Osteoblast (primary cell): Measurements from ENCODE around the gene ZNF521. TPM values are rescaled to one million over a fixed set of nuclear protein-coding genes. Genes with fewer than 3 reads are reported as not detected.
A peak's percentile ranks its signal among the peaks of the same experiment; 100 is the strongest.
"Not testable (repeated sequence)": the region's sequence is repeated elsewhere in the genome, so short reads cannot be mapped to it uniquely, and the experiment has no call there.

Experiments
- DNase-seq: peaks from one replicate; pipeline ENCODE4 v3.0.0; 2011; ENCODE audit warnings: low spot score, mixed read lengths; ENCODE audit not compliant: insufficient read length; ENCODE audit errors: missing footprints
- H2AFZ ChIP-seq: 2 replicates; pipeline ENCODE4 v1.6.0; 2011; ENCODE audit warnings: mild to moderate bottlenecking, low read length
- H3K27ac ChIP-seq: 2 replicates; pipeline ENCODE4 v1.5.1; 2011; ENCODE audit warnings: mild to moderate bottlenecking, low read depth, low read length, moderate library complexity
- H3K27me3 ChIP-seq: 2 replicates; pipeline ENCODE4 v1.6.0; 2012; ENCODE audit warnings: mild to moderate bottlenecking, control low read depth, inconsistent platforms, low read length, moderate library complexity; ENCODE audit not compliant: insufficient read depth
- H3K36me3 ChIP-seq: 2 replicates; pipeline ENCODE4 v1.5.1; 2011; ENCODE audit warnings: mild to moderate bottlenecking, low read length, control low read depth, moderate library complexity; ENCODE audit not compliant: insufficient read depth
- H3K4me1 ChIP-seq: 2 replicates; pipeline ENCODE4 v1.5.1; 2011; ENCODE audit warnings: mild to moderate bottlenecking, low read length, control low read depth, moderate library complexity; ENCODE audit not compliant: insufficient read depth
- H3K4me2 ChIP-seq: 2 replicates; pipeline ENCODE4 v1.6.0; 2011; ENCODE audit warnings: mild to moderate bottlenecking, low read length; ENCODE audit not compliant: insufficient read depth
- H3K4me3 ChIP-seq: fragments of 200-600 bp; sonication (generic); 3 replicates; pipeline ENCODE4 v1.5.1; 2012; ENCODE audit warnings: mild to moderate bottlenecking, low read length, inconsistent platforms; ENCODE audit not compliant: insufficient read depth
- H3K79me2 ChIP-seq: 2 replicates; pipeline ENCODE4 v1.6.0; 2012; ENCODE audit warnings: mild to moderate bottlenecking, low read length, control low read depth, inconsistent platforms; ENCODE audit not compliant: insufficient read depth
- H3K9me3 ChIP-seq: 2 replicates; pipeline ENCODE4 v1.5.1; 2011; ENCODE audit warnings: low read depth, low read length, control low read depth
- H4K20me1 ChIP-seq: 2 replicates; pipeline ENCODE4 v1.6.0; 2012; ENCODE audit warnings: mild to moderate bottlenecking, low read length, control low read depth; ENCODE audit not compliant: insufficient read depth
- CTCF ChIP-seq: IDR thresholded peaks from 2 replicates; pipeline ENCODE4 v1.5.1; 2011; ENCODE audit warnings: mild to moderate bottlenecking, low read depth, low read length, moderate library complexity; ENCODE audit errors: extremely low read depth
- total RNA-seq: library from RNA; depleted of rRNA; stranded (reverse); fragments of >200 nt; gene quantifications from 2 replicates; pipeline ENCODE4 v1.2.3, GENCODE V29; 2012

The ZNF521 gene
- total RNA-seq, 1 donor, result 27.5 TPM

DNA sequence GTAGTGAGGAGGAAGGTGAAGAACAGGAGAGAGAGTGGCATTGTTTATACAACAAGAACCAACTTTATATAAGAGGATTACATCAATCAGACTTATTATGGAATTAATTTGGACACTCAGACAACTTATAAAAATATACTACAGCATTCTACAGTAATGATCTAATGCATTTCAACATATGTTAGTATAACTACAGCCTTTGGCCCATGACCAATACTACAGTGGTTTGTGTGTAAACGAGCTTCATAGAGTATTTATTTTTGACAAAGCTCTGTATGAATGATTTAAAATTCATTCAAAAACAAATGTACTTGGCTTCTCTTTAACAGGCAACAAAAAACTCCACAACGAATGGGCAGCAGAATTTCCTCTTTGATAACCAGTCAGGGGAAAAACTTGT lies 72.8 kb downstream of the ZNF521 start:
- Histone ChIP-seq H3K36me3 (no peaks in the 10 kb centered on the region), H3K9me3 (no peaks in the 10 kb centered on the region), H3K27me3 (no peaks in the 10 kb centered on the region), H3K4me3 (no peak overlapping the region), H3K79me2 (no peaks in the 10 kb centered on the region), H3K27ac (no peak overlapping the region), H3K4me1 (peaks cover 14% of the 10 kb centered on the region), H3K4me2 (no peak overlapping the region), H2AFZ (no peak overlapping the region), H4K20me1 (no peaks in the 10 kb centered on the region)
- no peak for DNase-seq
- TF ChIP-seq CTCF, result no peak

DNA sequence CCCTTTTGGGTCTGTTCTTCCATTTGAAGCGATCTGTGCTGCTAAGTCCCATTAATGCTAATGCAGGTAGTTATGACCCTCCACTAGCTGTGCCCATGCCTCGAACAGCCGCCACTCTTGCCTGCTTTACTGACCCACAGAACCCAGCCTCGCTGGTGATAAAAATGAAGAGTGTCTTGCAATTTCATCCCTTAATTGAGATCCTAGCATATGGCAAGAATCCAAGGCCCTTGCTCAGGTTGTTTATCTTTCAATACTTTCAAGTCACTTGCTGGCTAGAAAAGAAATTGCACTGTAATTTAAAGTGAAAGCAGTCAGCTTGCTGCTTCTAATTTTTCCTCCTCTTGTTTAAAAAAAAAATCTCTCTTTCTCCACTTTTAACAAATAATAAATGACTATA lies 73.6 kb downstream of the ZNF521 start:
- H2AFZ ChIP-seq, result no peak overlapping the region
- no peaks in the 10 kb centered on the region for H4K20me1 ChIP-seq
- H3K4me3 ChIP-seq, result no peak overlapping the region
- H3K27me3 ChIP-seq, result no peaks in the 10 kb centered on the region
- peak overlapping the region; percentile 16 for H3K4me2 ChIP-seq
- H3K4me1 ChIP-seq, result peaks cover 14% of the 10 kb centered on the region
- no peak for TF ChIP-seq CTCF
- no peak overlapping the region for H3K27ac ChIP-seq
- H3K9me3 ChIP-seq, result no peaks in the 10 kb centered on the region
- no peaks in the 10 kb centered on the region for H3K36me3 ChIP-seq
- no peaks in the 10 kb centered on the region for H3K79me2 ChIP-seq
- no peak for DNase-seq

DNA sequence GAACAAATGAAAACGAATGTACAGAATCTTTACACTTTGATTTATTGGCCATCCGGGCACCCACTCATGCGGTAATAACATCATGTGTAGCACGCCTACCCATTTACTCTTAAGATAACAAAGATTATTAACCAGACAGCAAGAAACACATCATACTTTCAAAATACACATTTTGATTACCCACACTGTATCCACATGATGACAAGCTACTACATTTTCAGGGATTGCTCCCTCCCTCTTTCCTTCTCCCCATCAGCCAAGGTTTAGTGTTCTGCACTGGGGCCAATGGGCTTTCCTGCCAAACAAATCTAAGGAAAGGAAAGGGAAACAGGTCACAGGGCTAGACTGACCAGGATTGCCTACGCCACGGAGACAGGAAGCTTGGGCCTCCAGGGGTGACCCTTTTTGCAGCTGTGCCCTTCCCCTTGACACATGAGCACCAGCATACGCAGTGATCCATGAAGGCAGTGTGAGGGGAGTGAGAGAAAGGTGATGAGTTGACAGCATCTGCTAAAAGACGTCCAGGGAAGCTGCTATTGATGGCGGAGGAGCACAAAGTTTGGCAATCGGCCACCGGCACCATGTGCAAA lies 76.5 kb downstream of the ZNF521 start:
- H2AFZ ChIP-seq, result no peak overlapping the region
- no peak overlapping the region for H3K4me2 ChIP-seq
- TF ChIP-seq CTCF, result no peak
- no peak overlapping the region for H3K27ac ChIP-seq
- no peaks in the 10 kb centered on the region for H3K27me3 ChIP-seq
- peaks cover 14% of the 10 kb centered on the region for H3K4me1 ChIP-seq
- H3K79me2 ChIP-seq, result no peaks in the 10 kb centered on the region
- no peaks in the 10 kb centered on the region for H3K9me3 ChIP-seq
- H3K4me3 ChIP-seq, result no peak overlapping the region
- H4K20me1 ChIP-seq, result no peaks in the 10 kb centered on the region
- no peaks in the 10 kb centered on the region for H3K36me3 ChIP-seq
- no peak for DNase-seq

GRCh38 chr18:25274926-25275325 lies 77.0 kb downstream of the ZNF521 start:
- Histone ChIP-seq H3K4me2 (no peak overlapping the region), H3K27me3 (no peaks in the 10 kb centered on the region), H3K36me3 (no peaks in the 10 kb centered on the region), H2AFZ (no peak overlapping the region), H3K79me2 (no peaks in the 10 kb centered on the region), H3K9me3 (no peaks in the 10 kb centered on the region), H3K27ac (no peak overlapping the region), H4K20me1 (no peaks in the 10 kb centered on the region), H3K4me3 (no peak overlapping the region), H3K4me1 (peaks cover 14% of the 10 kb centered on the region)
- DNase-seq, result no peak
- no peak for TF ChIP-seq CTCF

DNA sequence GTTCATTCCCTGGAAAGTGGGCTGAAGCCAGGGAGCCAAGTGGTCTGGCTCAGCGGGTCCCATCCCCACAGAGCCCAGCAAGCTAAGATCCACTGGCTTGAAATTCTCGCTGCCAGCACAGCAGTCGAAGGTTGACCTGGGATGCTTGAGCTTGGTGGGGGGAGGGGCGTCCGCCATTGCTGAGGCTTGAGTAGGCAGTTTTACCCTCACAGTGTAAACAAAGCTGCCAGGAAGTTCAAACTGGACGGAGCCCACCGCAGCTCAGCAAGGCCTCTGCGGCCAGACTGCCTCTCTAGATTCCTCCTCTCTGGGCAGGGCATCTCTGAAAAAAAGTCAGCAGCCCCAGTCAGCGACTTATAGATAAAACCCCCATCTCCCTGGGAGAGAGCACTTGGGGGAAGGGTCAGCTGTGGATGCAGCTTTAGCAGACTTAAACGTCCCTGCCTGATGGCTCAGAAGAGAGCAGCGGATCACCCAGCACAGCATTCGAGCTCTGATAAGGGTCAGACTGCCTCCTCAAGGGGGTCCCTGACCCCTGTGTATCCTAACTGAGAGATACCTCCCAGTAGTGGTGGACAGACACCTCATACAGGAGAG lies 84.9 kb downstream of the ZNF521 start:
- H3K27ac ChIP-seq, H2AFZ ChIP-seq, H4K20me1 ChIP-seq: not testable (repeated sequence)

More for the DNA sequence above, 84.9 kb downstream of the ZNF521 start:
- DNase-seq, H3K79me2 ChIP-seq, H3K4me3 ChIP-seq, H3K36me3 ChIP-seq, H3K4me1 ChIP-seq, H3K9me3 ChIP-seq, H3K27me3 ChIP-seq, H3K4me2 ChIP-seq: not testable (repeated sequence)
